HG03575 (cell line): ENCODE measurements around the gene PLSCR1.
A peak's percentile ranks its signal among the peaks of the same experiment; 100 is the strongest.

ENCODE experiments used
- ATAC-seq: cut with Tn5 transposase; IDR thresholded peaks from one replicate; pipeline ENCODE4 v1.9.1; 2021; ENCODE audit not compliant: unreplicated experiment, insufficient number of reproducible peaks, low FRiP score; ENCODE audit errors: extremely low read depth

Gene PLSCR1

DNA sequence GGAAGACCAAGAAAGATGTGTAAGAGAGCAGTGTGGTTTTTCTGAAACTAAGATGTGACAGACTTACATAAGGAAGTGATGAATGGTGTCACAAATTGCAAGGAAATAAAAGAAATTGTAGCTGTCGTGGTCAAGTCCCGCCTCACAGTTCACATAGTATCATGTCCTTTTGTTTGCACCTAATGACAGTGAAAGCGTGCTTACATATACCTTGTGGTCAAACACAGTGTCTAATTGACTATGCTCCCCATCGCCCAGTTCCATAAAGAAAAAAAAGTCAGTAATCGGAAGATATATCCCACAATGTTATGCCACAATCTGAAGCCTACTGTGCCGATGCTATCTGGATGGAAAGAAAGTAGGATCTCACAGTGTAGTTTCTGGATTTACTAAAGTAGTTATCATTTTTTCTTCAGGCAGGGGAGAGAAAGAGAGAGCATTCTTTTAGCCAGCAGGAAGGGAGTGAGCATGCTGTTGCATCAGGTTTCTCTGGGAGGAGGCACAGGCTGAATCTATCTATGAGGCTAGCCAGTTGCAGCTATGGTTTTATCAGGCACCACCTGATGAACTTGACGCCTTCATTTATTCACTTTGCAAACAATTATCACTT lies 9.8 kb upstream of the PLSCR1 start:
- no peak for ATAC-seq

DNA sequence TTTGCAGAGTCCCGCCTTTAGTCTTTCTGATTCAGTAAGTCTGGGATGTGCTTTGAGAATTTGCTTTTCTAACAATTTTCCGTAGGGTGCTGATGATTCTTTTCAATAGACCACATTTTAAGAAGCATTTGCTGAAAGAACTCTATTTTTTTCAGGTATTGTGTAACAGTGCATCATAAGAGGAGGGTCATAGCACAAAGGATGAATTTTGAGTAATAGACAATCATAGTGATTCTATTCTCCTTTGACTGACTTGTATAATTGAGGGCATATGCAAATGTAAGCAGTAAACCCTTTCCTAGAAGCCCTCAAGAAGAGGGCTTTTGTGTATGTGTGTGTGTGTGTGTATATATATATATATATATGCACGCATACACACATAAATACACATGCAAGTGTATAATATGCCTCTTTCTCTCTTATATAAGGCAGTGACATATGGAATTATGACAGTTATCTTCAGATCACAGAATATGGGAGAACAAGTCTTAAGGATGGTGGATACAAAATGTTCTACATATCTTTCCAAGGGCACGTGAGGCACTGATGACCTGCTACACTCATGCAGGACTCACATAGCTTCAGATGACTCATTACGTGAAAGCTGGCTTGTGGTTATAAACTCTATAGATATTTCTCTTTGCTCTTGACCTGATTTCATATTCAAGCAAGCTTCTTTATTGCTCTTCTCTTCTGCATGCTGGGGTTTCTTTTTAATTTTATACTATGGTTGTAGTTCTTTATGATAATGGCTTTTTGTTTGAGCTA lies 6.5 kb upstream of the PLSCR1 start:
- peak; percentile 78 for ATAC-seq

DNA sequence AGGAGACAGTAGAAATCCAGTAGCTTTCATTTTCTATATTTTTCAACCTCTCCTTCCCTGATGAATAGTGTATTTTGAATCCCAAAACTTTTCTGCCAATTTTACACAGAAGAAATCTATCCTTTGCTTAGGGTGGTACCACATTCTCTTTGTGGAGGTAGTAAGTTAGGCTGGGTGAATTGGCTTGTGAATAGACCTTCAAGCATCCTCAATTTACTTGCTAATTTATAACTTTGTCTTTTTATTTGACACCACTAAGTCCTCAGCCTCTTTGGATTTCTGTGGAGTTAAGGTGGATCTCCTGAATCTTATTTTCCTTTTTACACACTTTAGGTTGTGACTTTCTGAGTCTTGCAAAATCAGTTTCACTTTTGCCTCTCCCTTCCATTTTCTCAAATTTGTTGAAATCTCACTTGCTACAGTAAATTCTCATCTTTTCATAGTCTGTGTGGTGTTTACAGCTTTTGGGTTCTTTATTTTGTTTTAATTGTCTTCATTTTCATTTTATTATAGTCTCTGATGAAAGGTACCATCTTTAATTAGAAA lies 5.7 kb upstream of the PLSCR1 start:
- ATAC-seq: no peak

DNA sequence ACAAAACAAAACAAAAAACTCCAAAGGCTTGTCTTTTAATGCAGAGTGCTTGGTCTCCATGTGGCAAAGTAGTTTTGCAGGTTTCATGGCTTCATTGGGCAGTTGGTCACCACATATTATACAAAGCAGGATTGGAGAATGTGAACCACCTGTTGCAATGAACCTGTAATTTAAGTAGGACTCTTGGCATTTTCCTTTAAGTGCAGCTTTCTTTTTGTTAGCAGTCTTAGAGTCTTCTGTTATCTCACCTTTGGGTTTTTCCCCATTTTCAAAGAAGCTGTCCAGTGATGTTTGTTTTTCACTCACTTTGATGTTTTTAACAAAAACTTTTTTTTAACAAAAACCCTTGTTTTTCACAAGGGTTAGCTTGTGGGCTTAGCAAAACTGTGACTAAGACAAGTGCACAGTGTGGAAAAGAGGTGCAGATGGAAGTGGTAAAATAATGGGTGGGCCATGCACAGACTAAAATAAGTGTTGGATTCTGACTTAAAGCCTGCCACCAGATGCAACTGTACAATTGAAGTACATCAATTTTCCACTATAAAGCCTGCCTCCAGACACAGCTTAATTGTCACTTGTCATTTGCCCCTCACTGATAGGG lies 2.9 kb upstream of the PLSCR1 start:
- ATAC-seq: no peak

DNA sequence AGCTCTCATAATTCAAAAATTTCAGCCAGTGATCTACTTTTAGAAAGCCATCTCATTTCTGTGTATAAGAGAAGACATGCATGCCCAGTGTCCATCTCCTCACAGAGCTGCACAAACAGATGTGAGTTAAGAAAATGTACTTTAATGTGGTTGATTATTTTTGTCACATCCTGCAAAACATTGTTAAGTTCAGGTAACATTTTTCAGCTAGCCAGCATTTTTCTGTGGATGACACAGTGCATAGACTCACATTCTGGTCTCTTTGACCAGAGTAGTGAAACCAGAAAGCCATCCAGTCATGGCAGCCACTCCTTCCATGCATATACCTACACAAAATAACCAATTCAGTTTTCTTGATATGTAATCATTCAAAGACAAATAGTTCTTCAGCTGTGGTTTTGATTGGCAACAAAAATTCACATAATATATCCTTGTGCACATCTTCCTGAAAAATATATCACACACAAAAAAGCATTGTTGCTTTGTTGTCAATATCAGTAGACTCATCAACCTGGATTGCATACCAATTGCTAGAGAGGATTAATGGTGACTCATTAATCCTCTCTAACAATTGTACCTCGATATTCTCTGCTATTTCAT lies 2.1 kb upstream of the PLSCR1 start:
- ATAC-seq: no peak

DNA sequence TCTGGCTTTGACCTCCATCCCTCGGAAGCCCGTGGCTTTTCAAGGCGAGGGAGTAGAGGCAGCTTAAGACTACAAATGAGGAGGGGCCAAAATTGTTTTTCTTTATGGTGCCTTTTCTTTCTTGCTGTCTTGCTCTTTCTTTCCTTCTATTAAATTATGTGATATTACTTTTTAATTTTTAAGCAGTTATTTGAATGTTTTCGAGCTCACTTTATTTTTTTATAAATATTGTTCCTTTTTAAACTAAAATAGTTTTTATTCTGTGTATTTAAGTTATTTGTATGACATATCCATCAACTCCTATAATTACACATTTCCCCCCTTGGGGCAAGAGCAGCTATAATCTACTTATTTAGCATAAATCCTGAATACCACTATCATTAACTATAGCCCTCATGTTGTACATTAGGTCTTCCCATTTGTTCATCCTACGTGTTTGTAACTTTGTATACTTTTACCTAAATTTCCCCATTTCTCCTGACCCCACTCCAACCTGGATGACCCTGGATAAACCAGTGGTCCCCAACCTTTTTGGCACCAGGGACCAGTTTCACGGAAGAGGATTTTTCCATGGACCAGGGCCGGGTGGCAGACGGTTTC lies 622 bp upstream of the PLSCR1 start:
- peak; percentile 0 for ATAC-seq

GRCh38 chr3:146543461-146544001 lies 876 bp downstream of the PLSCR1 start:
- peak; percentile 9 for ATAC-seq

- no peak for ATAC-seq
Observed at GRCh38 chr3:146542978-146543377, 1.4 kb downstream of the PLSCR1 start.

DNA sequence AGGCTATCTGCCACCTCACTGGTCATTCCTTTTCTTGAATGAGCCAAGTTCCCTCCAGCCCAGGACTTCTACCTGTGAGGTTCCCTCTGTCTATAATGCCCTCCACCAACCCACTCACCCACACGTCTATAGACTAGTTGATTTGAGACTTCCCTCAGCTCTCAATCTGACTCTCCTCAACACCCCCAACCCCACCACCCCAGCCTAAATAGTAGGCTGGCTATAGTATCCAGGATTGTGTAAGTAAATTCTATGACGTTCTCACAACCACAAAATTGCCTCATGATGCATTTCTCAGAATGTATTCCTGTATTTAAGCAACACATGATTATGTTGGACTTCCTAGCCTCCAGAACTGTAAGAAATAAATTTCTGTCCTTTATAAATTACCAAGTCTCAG lies 2.2 kb downstream of the PLSCR1 start:
- ATAC-seq: no peak

DNA sequence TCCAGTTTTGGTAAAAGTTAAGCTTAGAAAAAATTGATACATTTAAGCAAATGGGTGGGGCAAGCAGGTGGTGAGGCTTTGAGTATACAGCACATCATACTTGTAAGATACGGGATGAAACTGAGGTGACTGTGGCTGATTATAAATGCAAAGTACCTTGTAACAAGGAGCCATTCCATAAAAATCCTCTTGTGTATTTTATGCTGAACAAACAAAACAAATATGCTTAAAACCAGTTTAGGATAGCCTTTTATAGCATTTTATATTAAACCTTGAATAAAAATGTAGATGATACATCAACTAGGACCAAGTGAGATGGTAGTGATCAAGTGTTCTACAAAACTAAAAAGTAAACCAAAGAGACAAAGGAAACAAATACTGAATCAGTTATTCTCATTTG lies 3.4 kb downstream of the PLSCR1 start:
- ATAC-seq: no peak

GRCh38 chr3:146540236-146540635 lies 4.2 kb downstream of the PLSCR1 start:
- ATAC-seq: no peak

GRCh38 chr3:146539315-146539714 lies 5.1 kb downstream of the PLSCR1 start:
- ATAC-seq: no peak

DNA sequence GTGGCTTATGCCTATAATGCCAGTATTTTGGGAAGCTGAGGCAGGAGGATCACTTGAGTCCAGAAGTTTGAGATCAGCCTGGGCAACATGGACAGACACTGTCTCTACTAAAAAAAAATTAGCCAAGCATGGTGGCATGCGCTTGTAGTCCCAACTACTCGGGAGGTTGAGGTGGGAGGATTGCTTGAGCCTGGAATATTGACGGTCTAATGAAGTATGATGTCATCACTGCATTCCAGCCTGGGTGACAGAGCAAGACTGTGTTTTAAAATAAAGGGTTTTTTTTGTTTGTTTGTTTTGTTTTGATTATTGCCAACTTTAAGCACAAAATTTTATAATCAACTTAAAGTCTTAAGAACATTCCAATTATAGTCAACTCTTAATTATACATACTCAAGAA lies 6.8 kb downstream of the PLSCR1 start:
- ATAC-seq: no peak

- ATAC-seq: no peak
Observed at GRCh38 chr3:146536681-146537080, 7.7 kb downstream of the PLSCR1 start.

DNA sequence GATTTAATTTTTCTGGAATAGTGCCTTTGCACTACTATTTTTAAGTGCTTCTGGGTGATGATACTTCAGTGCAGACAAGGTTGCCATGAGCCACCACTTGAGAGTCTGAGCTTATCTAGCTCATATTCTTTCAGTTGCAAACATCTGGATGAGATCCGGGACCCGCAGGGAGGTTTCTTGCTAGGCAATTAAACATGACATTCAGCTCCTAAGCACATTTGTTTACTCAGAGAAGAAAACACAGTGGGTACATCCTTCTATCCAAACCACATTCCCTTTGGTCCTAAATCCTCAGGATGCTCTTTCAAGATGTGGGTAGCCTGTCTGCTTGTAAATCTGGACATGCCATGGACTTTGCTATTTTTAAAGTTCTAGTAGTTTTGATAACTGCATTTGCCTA lies 12.0 kb downstream of the PLSCR1 start:
- ATAC-seq: no peak

- ATAC-seq: no peak
Observed at GRCh38 chr3:146530609-146531008, 13.8 kb downstream of the PLSCR1 start.

DNA sequence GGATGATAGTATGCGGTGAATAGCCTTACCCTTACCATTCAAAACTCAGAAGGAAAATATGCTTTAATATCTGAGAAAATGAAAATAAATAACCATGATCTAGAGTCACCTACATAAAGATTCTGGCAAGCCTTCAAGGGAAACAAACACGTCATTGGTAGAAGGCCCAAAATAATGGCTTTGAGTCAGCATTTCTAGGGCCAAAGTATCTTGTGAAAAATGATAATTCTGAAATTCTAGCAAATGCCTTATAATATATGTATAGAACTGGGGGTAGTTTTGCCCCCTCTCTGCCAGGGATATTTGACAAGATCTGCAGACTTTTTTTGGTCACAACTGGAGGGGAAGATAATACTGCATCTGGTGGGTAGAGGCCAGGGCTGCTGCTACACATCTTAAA lies 15.4 kb downstream of the PLSCR1 start:
- no peak for ATAC-seq

DNA sequence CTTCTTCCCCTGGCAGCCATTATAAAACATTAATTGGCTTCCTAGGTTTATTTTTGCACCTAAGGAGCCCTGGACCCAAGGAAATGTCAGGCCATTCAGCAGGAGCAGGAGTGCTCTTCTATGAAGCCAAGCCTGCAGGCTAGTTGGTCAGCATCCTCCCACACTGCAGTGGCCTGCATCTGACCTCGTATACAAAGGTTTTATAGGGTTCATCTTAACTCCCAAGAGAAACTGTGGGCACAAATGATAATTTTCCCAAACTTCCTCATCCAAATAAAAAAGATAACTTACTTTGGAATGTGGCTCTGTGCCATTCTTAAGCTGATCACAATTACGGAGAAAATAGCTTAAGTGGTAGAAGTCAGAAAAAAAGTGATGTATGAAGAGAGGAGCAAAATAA lies 19.4 kb downstream of the PLSCR1 start:
- no peak for ATAC-seq

DNA sequence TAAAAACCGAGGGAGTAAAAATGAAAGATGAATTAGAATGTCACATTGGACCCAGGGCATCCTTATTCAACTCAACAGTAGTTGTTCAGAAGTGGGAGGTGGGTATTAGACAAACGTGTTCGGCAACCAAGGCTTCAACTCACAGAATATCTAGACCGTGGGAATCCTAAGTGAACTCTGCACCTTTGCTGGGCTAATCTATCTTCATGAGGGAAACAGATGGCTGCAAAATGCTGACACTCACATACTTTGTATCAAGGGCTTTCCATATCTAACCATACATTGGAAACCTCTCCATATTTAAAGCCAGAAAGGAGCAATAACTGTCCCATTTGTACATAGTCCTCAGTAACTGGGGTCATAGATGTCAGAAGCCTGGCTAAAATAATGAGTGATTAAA lies 20.9 kb downstream of the PLSCR1 start:
- no peak for ATAC-seq
